ENCODE data around the gene CMSS1.

GRCh38 chr3:100195375-100195774 is 377.7 kb downstream of the CMSS1 start:
- TF ChIP-seq CTCF (IDR thresholded peaks at IDR 0.05) (no peak), SIN3A (IDR thresholded peaks at IDR 0.05; ENCODE audit: borderline replicate concordance, insufficient read depth, low read depth, low read length) (no peak)
